ENCODE results near the gene ZBTB16. TPM values are rescaled to one million over a fixed set of nuclear protein-coding genes. Genes with fewer than 3 reads are reported as not detected.

ZBTB16 gene
- total and polyA plus RNA-seq, 2 of the 13 experiments (the other 11 are each of a cell fraction or from before 2014, with no cell fraction given) = not detected

DNA sequence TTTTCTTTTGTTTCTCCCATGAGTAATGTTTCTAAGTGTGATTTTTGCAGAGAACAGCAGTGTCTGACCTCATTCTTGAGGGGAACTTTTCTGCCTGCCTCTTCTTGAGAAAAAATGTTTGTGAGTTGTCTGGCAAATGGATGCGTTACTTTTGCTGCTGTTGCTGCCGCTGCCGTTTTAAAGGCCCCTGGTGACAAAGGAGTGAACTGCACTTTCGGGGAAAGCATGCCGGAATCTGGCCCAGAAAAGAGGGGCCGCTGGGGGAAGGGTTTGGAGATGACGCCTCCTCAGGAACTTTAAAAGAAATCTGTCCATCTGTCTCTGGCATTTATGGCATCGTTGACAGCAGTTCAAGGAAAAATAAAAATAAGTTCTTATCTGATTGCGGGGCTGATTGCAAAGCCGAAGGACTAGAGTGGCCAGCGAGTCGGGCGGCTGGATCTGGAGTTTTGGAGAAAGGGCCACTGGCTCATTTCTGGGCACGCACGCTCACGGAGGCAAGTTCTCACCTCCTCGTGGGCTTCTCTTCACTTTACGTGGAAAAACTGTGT is 16.5 kb downstream of the ZBTB16 start:
- Histone ChIP-seq H3K4me2 (ENCODE audit: low read depth, low read length) (no peak overlapping the region), H3K4me1 (ENCODE audit: insufficient read depth, low read length) (peaks cover 43% of the 10 kb centered on the region), H3K27me3 (ENCODE audit: control insufficient read depth in 1 of 2, insufficient read depth in 2 of 2, low read length in 2 of 2) (peaks cover 2 to 53% of the 10 kb centered on the region in 2 experiments; a peak in 4 of 5 replicates), H3K4me3 (replicated peaks in 1 of 3; ENCODE audit: insufficient read depth in 1 of 3, low read depth in 2 of 3, low read length in 3 of 3) (no peak overlapping the region), H3K79me2 (ENCODE audit: insufficient read depth, low read length) (no peaks in the 10 kb centered on the region), H3K9ac (ENCODE audit: insufficient read depth, low read depth, low read length) (no peak overlapping the region), H3K27ac (ENCODE audit: extremely low read length, insufficient read depth, low read length) (no peak overlapping the region), H4K20me1 (ENCODE audit: insufficient read depth, low read length) (no peaks in the 10 kb centered on the region), H3K36me3 (replicated peaks in 1 of 2; ENCODE audit: control insufficient read depth in 1 of 2, insufficient read depth in 2 of 2, low read length in 2 of 2) (no peaks in the 10 kb centered on the region), H3K9me3 (ENCODE audit: low read length) (no peaks in the 10 kb centered on the region), H2AFZ (ENCODE audit: low read length) (no peak overlapping the region)
- DNase-seq (ENCODE audit: low spot score) (peak; percentile 15), FAIRE-seq (peak; percentile 44), ATAC-seq (peak; percentile 65)
- intact Hi-C loops (cut with micrococcal nuclease; ENCODE audit: unreplicated experiment) = no loop called here
- in situ Hi-C loops (cut with HindIII; ENCODE audit: extremely low pct_ligation_motif_present, low pct_unique_long_range_greater_than_20kb) = no loop called here
- BruUV-seq (replicated peaks) = no TSS peak
- CTCF ChIA-PET (ENCODE audit: low intra/inter-chr PET ratio, low total read pairs) = no interaction called here
- POLR2A ChIA-PET = no interaction called here
- TF ChIP-seq TCF12 (IDR thresholded peaks at IDR 0.05) (no peak), TCF12 (CRISPR knock-in tag; IDR thresholded peaks at IDR 0.05) (no peak), U2AF2 (IDR thresholded peaks at IDR 0.05; ENCODE audit: low read depth, low read length) (no peak), XRCC5 (optimal IDR thresholded peaks at IDR 0.05; ENCODE audit: low read length) (peak; percentile 72), SMC3 (IDR thresholded peaks at IDR 0.05; ENCODE audit: low read length) (peak; percentile 40; the same call in 1 of the 2 replicates), ZNF749 (CRISPR knock-in tag; IDR thresholded peaks at IDR 0.05; ENCODE audit: borderline replicate concordance) (no peak), ASH2L (IDR thresholded peaks at IDR 0.05; ENCODE audit: insufficient read length, low read depth, low read length) (no peak), STAG1 (CRISPR knock-in tag; IDR thresholded peaks at IDR 0.05) (peak; percentile 16; the same call in 1 of the 2 replicates), MYC (CRISPR knock-in tag; IDR thresholded peaks at IDR 0.05; ENCODE audit: borderline replicate concordance) (no peak), RFX5 (IDR thresholded peaks at IDR 0.05; ENCODE audit: low read depth, low read length) (no peak)
- TF ChIP-seq, protein P1, sequence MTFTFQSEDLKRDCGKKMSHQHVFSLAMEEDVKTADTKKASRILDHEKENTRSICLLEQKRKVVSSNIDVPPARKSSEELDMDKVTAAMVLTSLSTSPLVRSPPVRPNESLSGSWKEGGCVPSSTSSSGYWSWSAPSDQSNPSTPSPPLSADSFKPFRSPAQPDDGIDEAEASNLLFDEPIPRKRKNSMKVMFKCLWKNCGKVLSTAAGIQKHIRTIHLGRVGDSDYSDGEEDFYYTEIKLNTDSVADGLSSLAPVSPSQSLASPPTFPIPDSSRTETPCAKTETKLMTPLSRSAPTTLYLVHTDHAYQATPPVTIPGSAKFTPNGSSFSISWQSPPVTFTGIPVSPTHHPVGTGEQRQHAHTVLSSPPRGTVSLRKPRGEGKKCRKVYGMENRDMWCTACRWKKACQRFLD (CRISPR knock-in tag; IDR thresholded peaks at IDR 0.05; ENCODE audit: borderline replicate concordance) = no peak
- TF ChIP-seq, protein P2, sequence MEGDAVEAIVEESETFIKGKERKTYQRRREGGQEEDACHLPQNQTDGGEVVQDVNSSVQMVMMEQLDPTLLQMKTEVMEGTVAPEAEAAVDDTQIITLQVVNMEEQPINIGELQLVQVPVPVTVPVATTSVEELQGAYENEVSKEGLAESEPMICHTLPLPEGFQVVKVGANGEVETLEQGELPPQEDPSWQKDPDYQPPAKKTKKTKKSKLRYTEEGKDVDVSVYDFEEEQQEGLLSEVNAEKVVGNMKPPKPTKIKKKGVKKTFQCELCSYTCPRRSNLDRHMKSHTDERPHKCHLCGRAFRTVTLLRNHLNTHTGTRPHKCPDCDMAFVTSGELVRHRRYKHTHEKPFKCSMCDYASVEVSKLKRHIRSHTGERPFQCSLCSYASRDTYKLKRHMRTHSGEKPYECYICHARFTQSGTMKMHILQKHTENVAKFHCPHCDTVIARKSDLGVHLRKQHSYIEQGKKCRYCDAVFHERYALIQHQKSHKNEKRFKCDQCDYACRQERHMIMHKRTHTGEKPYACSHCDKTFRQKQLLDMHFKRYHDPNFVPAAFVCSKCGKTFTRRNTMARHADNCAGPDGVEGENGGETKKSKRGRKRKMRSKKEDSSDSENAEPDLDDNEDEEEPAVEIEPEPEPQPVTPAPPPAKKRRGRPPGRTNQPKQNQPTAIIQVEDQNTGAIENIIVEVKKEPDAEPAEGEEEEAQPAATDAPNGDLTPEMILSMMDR (CRISPR knock-in tag; IDR thresholded peaks at IDR 0.05) = peak; percentile 49
- 43% methylated on average over 18 of the region's 18 CpGs for WGBS (ENCODE audit: low lambda C conversion rate)

All from HepG2 (cell line).